ENCODE measurements around the gene ZFYVE27.

Gene ZFYVE27

GRCh38 chr10:97734021-97734420, 2.9 kb upstream of the ZFYVE27 start:
- in situ Hi-C loops (cut with MboI; ENCODE audit: low pct_unique_long_range_greater_than_20kb, low sequenced_read_pairs, unreplicated experiment), result no loop called here
- DNase-seq (ENCODE audit: low spot score), result no peak
- no peak for TF ChIP-seq CTCF (IDR thresholded peaks at IDR 0.05; ENCODE audit: extremely low read depth, insufficient read depth, missing control alignments)

- no peak for TF ChIP-seq CTCF (IDR thresholded peaks at IDR 0.05; ENCODE audit: extremely low read depth, insufficient read depth, missing control alignments)
- DNase-seq (ENCODE audit: low spot score), result no peak
Measured at GRCh38 chr10:97736403-97736901, 476 bp upstream of the ZFYVE27 start.

GRCh38 chr10:97737770-97738265, 890 bp downstream of the ZFYVE27 start:
- in situ Hi-C loops (cut with MboI; ENCODE audit: low pct_unique_long_range_greater_than_20kb, low sequenced_read_pairs, unreplicated experiment), result no loop called here
- TF ChIP-seq CTCF (IDR thresholded peaks at IDR 0.05; ENCODE audit: extremely low read depth, insufficient read depth, missing control alignments), result no peak
- no peak for DNase-seq (ENCODE audit: low spot score)

More at GRCh38 chr10:97736403-97736901, 476 bp upstream of the ZFYVE27 start:
- in situ Hi-C loops (cut with MboI; ENCODE audit: low pct_unique_long_range_greater_than_20kb, low sequenced_read_pairs, unreplicated experiment), result no loop called here

GRCh38 chr10:97738616-97739015, 1.7 kb downstream of the ZFYVE27 start:
- no peak for TF ChIP-seq CTCF (IDR thresholded peaks at IDR 0.05; ENCODE audit: extremely low read depth, insufficient read depth, missing control alignments)
- DNase-seq (ENCODE audit: low spot score), result no peak
- in situ Hi-C loops (cut with MboI; ENCODE audit: low pct_unique_long_range_greater_than_20kb, low sequenced_read_pairs, unreplicated experiment), result no loop called here

GRCh38 chr10:97740613-97741012, 3.7 kb downstream of the ZFYVE27 start:
- no peak for DNase-seq (ENCODE audit: low spot score)
- no peak for TF ChIP-seq CTCF (IDR thresholded peaks at IDR 0.05; ENCODE audit: extremely low read depth, insufficient read depth, missing control alignments)

GRCh38 chr10:97743169-97743943, 6.4 kb downstream of the ZFYVE27 start:
- in situ Hi-C loops (cut with MboI; ENCODE audit: low pct_unique_long_range_greater_than_20kb, low sequenced_read_pairs, unreplicated experiment), result no loop called here
- no peak for TF ChIP-seq CTCF (IDR thresholded peaks at IDR 0.05; ENCODE audit: extremely low read depth, insufficient read depth, missing control alignments)
- DNase-seq (ENCODE audit: low spot score), result no peak

More at GRCh38 chr10:97740613-97741012, 3.7 kb downstream of the ZFYVE27 start:
- in situ Hi-C loops (cut with MboI; ENCODE audit: low pct_unique_long_range_greater_than_20kb, low sequenced_read_pairs, unreplicated experiment), result no loop called here
